Esophagus muscularis mucosa (tissue), 4 donors: Measurements from ENCODE around the gene PLCG1. TPM values are rescaled to one million over a fixed set of nuclear protein-coding genes. Genes with fewer than 3 reads are reported as not detected.

ENCODE experiments used
- DNase-seq: peaks from one replicate; pipeline ENCODE4 v3.0.0-alpha.2; 2017; ENCODE audit errors: extremely low spot score
- H3K27ac ChIP-seq, 4 donors: fragments of 200-600 bp; sonication (generic); replicated peaks in 1 of 4; 1 replicate in 3 of 4; 2 replicates in 1 of 4; pipeline ENCODE4 v1.5.1; 2016 to 2019; ENCODE audit warnings: mild to moderate bottlenecking in 1 of 4
- H3K27me3 ChIP-seq, 4 donors: fragments of 200-600 bp; sonication (generic); one replicate each; pipeline versions ENCODE4 v1.5.1 to v1.6.0; 2016 to 2019
- H3K36me3 ChIP-seq, 4 donors: fragments of 200-600 bp; sonication (generic); one replicate each; pipeline ENCODE4 v1.5.1; 2016 to 2019
- H3K4me1 ChIP-seq, 4 donors: fragments of 200-600 bp; sonication (generic); one replicate each; pipeline ENCODE4 v1.5.1; 2016 to 2019
- H3K4me3 ChIP-seq, 4 donors: fragments of 200-600 bp; sonication (generic); 1 replicate in 2 of 4; 2 replicates in 2 of 4; pipeline ENCODE4 v1.5.1; 2016 to 2019; ENCODE audit warnings: mild to moderate bottlenecking in 4 of 4, moderate library complexity in 1 of 4
- H3K9me3 ChIP-seq, 4 donors: fragments of 200-600 bp; sonication (generic); 1 replicate in 3 of 4; 2 replicates in 1 of 4; pipeline ENCODE4 v1.5.1; 2016 to 2019
- CTCF ChIP-seq, 3 experiments: fragments of 200-600 bp in 2 of 3; fragments of 450-650 bp in 1 of 3; sonication (generic) in 2 of 3; IDR thresholded peaks; one replicate each; pipeline ENCODE4 v1.5.1; 2017 to 2019; ENCODE audit warnings: antibody characterized with exemption in 3 of 3, mild to moderate bottlenecking in 2 of 3, moderate library complexity in 1 of 3
- EP300 ChIP-seq: sonication (generic); formaldehyde crosslinking; IDR thresholded peaks from one replicate; pipeline ENCODE4 v1.6.1; 2017; ENCODE audit warnings: antibody characterized with exemption
- POLR2A ChIP-seq: fragments of 450-650 bp; IDR thresholded peaks from one replicate; pipeline ENCODE4 v1.6.1; 2017; ENCODE audit warnings: antibody characterized with exemption, moderate library complexity, mild to moderate bottlenecking, low read depth
- POLR2AphosphoS5 ChIP-seq, 2 donors: sonication (generic); formaldehyde crosslinking; IDR thresholded peaks; one replicate each; pipeline ENCODE4 v1.6.1; 2017; ENCODE audit warnings: antibody characterized with exemption in 2 of 2
- WGBS: methylation state at CpG from one replicate; pipeline ENCODE4 v1.1.5; 2018; 5-methylcytosine and 5-hydroxymethylcytosine counted together
- intact Hi-C: fragments of 100-400 bp; cut with DNase I; formaldehyde crosslinking; loops from one replicate; pipeline ENCODE4 v1.15.1; 2023
- total RNA-seq, 4 donors: library from RNA; depleted of rRNA; stranded (reverse); fragments of >200 nt; gene quantifications; one replicate each; pipeline versions ENCODE4 v1.1.0 to v1.2.1, GENCODE V29; 2016

PLCG1 gene
- total RNA-seq, 4 donors from 2014 or later: 68.4 to 119 (median 82.5) TPM

- DNase-seq: no peak
- Histone ChIP-seq H3K4me1 (peaks cover 0 to 5% (median 5%) of the 10 kb centered on the region in 4 donors), H3K27ac (no peak overlapping the region), H3K27me3 (no peaks in the 10 kb centered on the region), H3K36me3 (peaks cover 9 to 56% (median 40%) of the 10 kb centered on the region in 4 donors), H3K9me3 (peaks cover 0 to 16% (median 5%) of the 10 kb centered on the region in 4 donors), H3K4me3 (no peak overlapping the region)
- TF ChIP-seq CTCF (IDR thresholded peaks at IDR 0.05): no peak
- TF ChIP-seq POLR2AphosphoS5 (IDR thresholded peaks at IDR 0.05): no peak
- no peak for TF ChIP-seq EP300
- TF ChIP-seq POLR2A: no peak
- WGBS: 90% methylated on average over 5 of the region's 8 CpGs
- intact Hi-C loops: no loop called here
Measured at GRCh38 chr20:41201760-41202159, 64.4 kb downstream of the PLCG1 start.

- peaks cover 0 to 5% (median 5%) of the 10 kb centered on the region in 4 donors for H3K4me1 ChIP-seq
- intact Hi-C loops: no loop called here
Measured at GRCh38 chr20:41202426-41202825, 65.1 kb downstream of the PLCG1 start.

GRCh38 chr20:41203660-41204059 is 66.3 kb downstream of the PLCG1 start:
- H3K27ac ChIP-seq: no peak overlapping the region
- intact Hi-C loops: no loop called here
- DNase-seq: no peak
- no peak overlapping the region for H3K4me3 ChIP-seq
- peaks cover 9 to 56% (median 40%) of the 10 kb centered on the region in 4 donors for H3K36me3 ChIP-seq
- H3K9me3 ChIP-seq: peaks cover 0 to 9% (median 1%) of the 10 kb centered on the region in 4 donors
- no peaks in the 10 kb centered on the region for H3K27me3 ChIP-seq
- TF ChIP-seq EP300 (no peak), POLR2AphosphoS5 (IDR thresholded peaks at IDR 0.05) (no peak), POLR2A (no peak), CTCF (IDR thresholded peaks at IDR 0.05) (no peak)
- 100% methylated on average over 4 of the region's 9 CpGs for WGBS
- peaks cover 0 to 5% (median 5%) of the 10 kb centered on the region in 4 donors for H3K4me1 ChIP-seq

More at GRCh38 chr20:41202426-41202825, 65.1 kb downstream of the PLCG1 start:
- Histone ChIP-seq H3K9me3 (peaks cover 0 to 16% (median 5%) of the 10 kb centered on the region in 4 donors), H3K36me3 (peaks cover 9 to 56% (median 40%) of the 10 kb centered on the region in 4 donors), H3K27ac (no peak overlapping the region), H3K27me3 (no peaks in the 10 kb centered on the region), H3K4me3 (no peak overlapping the region)
- no peak for DNase-seq
- TF ChIP-seq EP300 (no peak), POLR2AphosphoS5 (IDR thresholded peaks at IDR 0.05) (no peak), CTCF (IDR thresholded peaks at IDR 0.05) (no peak), POLR2A (no peak)
- WGBS: 95% methylated on average over 7 of the region's 10 CpGs

- 87% methylated on average over 8 of the region's 8 CpGs for WGBS
- peaks cover 9 to 51% (median 38%) of the 10 kb centered on the region in 4 donors for H3K36me3 ChIP-seq
- H3K4me1 ChIP-seq: peaks cover 0 to 5% (median 5%) of the 10 kb centered on the region in 4 donors
- H3K27ac ChIP-seq: no peak overlapping the region
- H3K9me3 ChIP-seq: peaks cover 0 to under 1% (median 0%) of the 10 kb centered on the region in 4 donors
- DNase-seq: no peak
- TF ChIP-seq EP300 (no peak), CTCF (IDR thresholded peaks at IDR 0.05) (no peak), POLR2A (no peak), POLR2AphosphoS5 (IDR thresholded peaks at IDR 0.05) (no peak)
- no peaks in the 10 kb centered on the region for H3K27me3 ChIP-seq
- no peak overlapping the region for H3K4me3 ChIP-seq
- intact Hi-C loops: no loop called here
Measured at GRCh38 chr20:41204304-41205265, 67.2 kb downstream of the PLCG1 start.
